ENCODE data around the gene FHIT. TPM values are rescaled to one million over a fixed set of nuclear protein-coding genes. Genes with fewer than 3 reads are reported as not detected.

Gene FHIT
- polyA plus RNA-seq, 1 of the 3 experiments (the other 2 are of a cell fraction) = 0.41 TPM

DNA sequence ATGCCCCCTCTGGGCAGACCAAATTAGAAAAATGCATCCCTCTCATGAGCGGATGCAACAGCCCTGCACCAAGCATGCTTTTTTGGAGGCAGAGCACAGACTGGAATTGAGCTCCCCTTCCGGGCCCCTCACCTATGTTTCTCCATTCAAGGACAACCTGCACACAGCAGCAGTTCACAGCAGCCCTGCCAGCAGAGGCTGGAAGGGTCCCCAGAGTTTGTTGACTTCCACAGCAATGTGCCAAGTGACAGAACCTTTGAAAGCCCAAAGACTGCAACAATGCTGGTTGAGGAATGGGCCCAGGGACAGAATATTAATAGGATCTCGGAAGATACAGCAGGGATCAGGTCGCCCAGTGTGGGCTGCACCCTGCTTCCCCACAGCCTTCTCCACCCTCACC lies 650.4 kb downstream of the FHIT start:
- ChIA-PET CTCF (interaction anchor here (1.5 kb wide), 1 partner anchor 18 kb away, joined by 6 read pairs; no protein-coding TSS in a partner anchor), POLR2A (no interaction called here)
- WGBS (ENCODE audit: low lambda C conversion rate) = 66% methylated on average over 4 of the region's 4 CpGs
- DNase-seq = no peak
- no peaks in the 10 kb centered on the region for H3K4me1 ChIP-seq (ENCODE audit: control insufficient read depth in 1 of 2, insufficient read depth in 2 of 2, low read depth in 1 of 2, low read length in 1 of 2)
- H3K9me3 ChIP-seq = no peaks in the 10 kb centered on the region
- no peak overlapping the region for H3K27ac ChIP-seq (ENCODE audit: low read depth in 2 of 2, low read length in 1 of 2)
- H3K9me2 ChIP-seq = no peaks in the 10 kb centered on the region
- no peaks in the 10 kb centered on the region for H3K36me3 ChIP-seq (replicated peaks in 1 of 2; ENCODE audit: control insufficient read depth in 1 of 2, insufficient read depth in 2 of 2, low read length in 1 of 2)
- H4K20me1 ChIP-seq (ENCODE audit: insufficient read depth) = no peaks in the 10 kb centered on the region
- no peaks in the 10 kb centered on the region for H3K27me3 ChIP-seq (ENCODE audit: insufficient read depth)
- no peak overlapping the region for H2AFZ ChIP-seq (ENCODE audit: low read depth)
- H3K4me3 ChIP-seq (ENCODE audit: low read depth in 2 of 2, low read length in 1 of 2) = no peak overlapping the region
- H3F3A ChIP-seq (replicated peaks; ENCODE audit: insufficient read depth) = no peaks in the 10 kb centered on the region
- H3K9ac ChIP-seq = no peak overlapping the region
- H3K79me2 ChIP-seq (ENCODE audit: insufficient read depth) = no peaks in the 10 kb centered on the region
- TF ChIP-seq EZH2phosphoT487 (IDR thresholded peaks at IDR 0.05; ENCODE audit: borderline replicate concordance, low read depth) = no peak
- no peak for TF ChIP-seq SMC3 (IDR thresholded peaks at IDR 0.05; ENCODE audit: low read depth, low read length)
- no peak for TF ChIP-seq USF1 (IDR thresholded peaks at IDR 0.05; ENCODE audit: borderline replicate concordance, low read depth)
- no peak for TF ChIP-seq GATA2 (CRISPR knock-in tag; IDR thresholded peaks at IDR 0.05)
- no peak for TF ChIP-seq TCF12 (IDR thresholded peaks at IDR 0.05)
- TF ChIP-seq CHD2 (IDR thresholded peaks at IDR 0.05; ENCODE audit: low read length, partially characterized antibody) = no peak
- TF ChIP-seq, protein P1, sequence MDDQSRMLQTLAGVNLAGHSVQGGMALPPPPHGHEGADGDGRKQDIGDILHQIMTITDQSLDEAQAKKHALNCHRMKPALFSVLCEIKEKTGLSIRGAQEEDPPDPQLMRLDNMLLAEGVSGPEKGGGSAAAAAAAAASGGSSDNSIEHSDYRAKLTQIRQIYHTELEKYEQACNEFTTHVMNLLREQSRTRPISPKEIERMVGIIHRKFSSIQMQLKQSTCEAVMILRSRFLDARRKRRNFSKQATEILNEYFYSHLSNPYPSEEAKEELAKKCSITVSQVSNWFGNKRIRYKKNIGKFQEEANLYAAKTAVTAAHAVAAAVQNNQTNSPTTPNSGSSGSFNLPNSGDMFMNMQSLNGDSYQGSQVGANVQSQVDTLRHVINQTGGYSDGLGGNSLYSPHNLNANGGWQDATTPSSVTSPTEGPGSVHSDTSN (IDR thresholded peaks at IDR 0.05) = no peak
- TF ChIP-seq MXI1 (IDR thresholded peaks at IDR 0.05; ENCODE audit: low read depth, low read length) = no peak
- no peak for TF ChIP-seq RFX5 (IDR thresholded peaks at IDR 0.05; ENCODE audit: low read length)
- no peak for TF ChIP-seq TAF1 (IDR thresholded peaks at IDR 0.05; ENCODE audit: borderline replicate concordance, low read depth, low read length)
- TF ChIP-seq FOXM1 (IDR thresholded peaks at IDR 0.05; ENCODE audit: low read depth) = no peak
- TF ChIP-seq MAX (IDR thresholded peaks at IDR 0.05; ENCODE audit: low read depth) = no peak
- no peak for TF ChIP-seq ELF1 (IDR thresholded peaks at IDR 0.05)
- no peak for TF ChIP-seq POLR2AphosphoS5 (IDR thresholded peaks at IDR 0.05; ENCODE audit: low read depth, low read length)
- TF ChIP-seq FOSL2 (IDR thresholded peaks at IDR 0.05; ENCODE audit: borderline replicate concordance, low read depth) = no peak
- TF ChIP-seq EP300 (IDR thresholded peaks at IDR 0.05; ENCODE audit: borderline replicate concordance in 1 of 2, low read depth in 1 of 2, low read length in 1 of 2) = no peak
- no peak overlapping the region for H3K4me2 ChIP-seq

GRCh38 chr3:60599586-60599985 lies 651.7 kb downstream of the FHIT start:
- Histone ChIP-seq H3K36me3 (replicated peaks in 1 of 2; ENCODE audit: control insufficient read depth in 1 of 2, insufficient read depth in 2 of 2, low read length in 1 of 2) (no peaks in the 10 kb centered on the region), H3K27ac (ENCODE audit: low read depth in 2 of 2, low read length in 1 of 2) (no peak overlapping the region), H3K4me3 (ENCODE audit: low read depth in 2 of 2, low read length in 1 of 2) (no peak overlapping the region), H4K20me1 (ENCODE audit: insufficient read depth) (no peaks in the 10 kb centered on the region), H3K79me2 (ENCODE audit: insufficient read depth) (no peaks in the 10 kb centered on the region), H3F3A (replicated peaks; ENCODE audit: insufficient read depth) (no peaks in the 10 kb centered on the region), H3K9me2 (no peaks in the 10 kb centered on the region), H3K9me3 (no peaks in the 10 kb centered on the region), H2AFZ (ENCODE audit: low read depth) (no peak overlapping the region), H3K4me2 (no peak overlapping the region), H3K27me3 (ENCODE audit: insufficient read depth) (no peaks in the 10 kb centered on the region), H3K9ac (no peak overlapping the region), H3K4me1 (ENCODE audit: control insufficient read depth in 1 of 2, insufficient read depth in 2 of 2, low read depth in 1 of 2, low read length in 1 of 2) (no peaks in the 10 kb centered on the region)
- WGBS (ENCODE audit: low lambda C conversion rate) = 58% methylated on average over 1 of the region's 1 CpG
- ChIA-PET POLR2A (no interaction called here), CTCF (interaction anchor here (1.5 kb wide), 1 partner anchor 17 kb away, joined by 6 read pairs; no protein-coding TSS in a partner anchor)
- DNase-seq = no peak
- no peak for TF ChIP-seq JUND (IDR thresholded peaks at IDR 0.05)
- TF ChIP-seq CHD2 (IDR thresholded peaks at IDR 0.05; ENCODE audit: low read length, partially characterized antibody) = no peak
- no peak for TF ChIP-seq NFIC (IDR thresholded peaks at IDR 0.05; ENCODE audit: borderline replicate concordance)
- no peak for TF ChIP-seq RFX5 (IDR thresholded peaks at IDR 0.05; ENCODE audit: low read length)
- TF ChIP-seq RXRA (IDR thresholded peaks at IDR 0.05; ENCODE audit: borderline replicate concordance, low read depth) = no peak
- TF ChIP-seq FOSL2 (IDR thresholded peaks at IDR 0.05; ENCODE audit: borderline replicate concordance, low read depth) = no peak
- no peak for TF ChIP-seq MEF2A (IDR thresholded peaks at IDR 0.05; ENCODE audit: borderline replicate concordance, low read depth)
- TF ChIP-seq FOXM1 (IDR thresholded peaks at IDR 0.05; ENCODE audit: low read depth) = no peak
- no peak for TF ChIP-seq MAX (IDR thresholded peaks at IDR 0.05; ENCODE audit: low read depth)
- TF ChIP-seq GATA2 (CRISPR knock-in tag; IDR thresholded peaks at IDR 0.05) = no peak
- no peak for TF ChIP-seq TAF1 (IDR thresholded peaks at IDR 0.05; ENCODE audit: borderline replicate concordance, low read depth, low read length)
- TF ChIP-seq USF1 (IDR thresholded peaks at IDR 0.05; ENCODE audit: borderline replicate concordance, low read depth) = no peak
- no peak for TF ChIP-seq TEAD4 (IDR thresholded peaks at IDR 0.05; ENCODE audit: borderline replicate concordance, insufficient read depth)
